Activated naive CD4-positive, alpha-beta T cell treated with Interleukin-2 at 50 U/mL for 16 hours (primary cell): Measurements from ENCODE around the gene ZSWIM4.

Experiments used
- DNase-seq: peaks from one replicate; pipeline ENCODE4 v3.0.0-alpha.2; 2020

The ZSWIM4 gene

GRCh38 chr19:13813147-13813546, 17.9 kb downstream of the ZSWIM4 start:
- no peak for DNase-seq

- DNase-seq: no peak
These were observed 19.3 kb downstream of the ZSWIM4 start for GRCh38 chr19:13814550-13814949.

- peak; percentile 9 for DNase-seq
These were observed 21.9 kb downstream of the ZSWIM4 start for GRCh38 chr19:13817018-13817614.

- DNase-seq: peak; percentile 23
These were observed 22.6 kb downstream of the ZSWIM4 start for GRCh38 chr19:13817615-13818371.

- DNase-seq: no peak
These were observed 24.0 kb downstream of the ZSWIM4 start for GRCh38 chr19:13819238-13819637.

- DNase-seq: no peak
These were observed 26.0 kb downstream of the ZSWIM4 start for GRCh38 chr19:13821292-13821691.

- no peak for DNase-seq
These were observed 28.0 kb downstream of the ZSWIM4 start for GRCh38 chr19:13823256-13823655.

GRCh38 chr19:13823901-13824300, 28.7 kb downstream of the ZSWIM4 start:
- DNase-seq: no peak

- DNase-seq: no peak
These were observed 29.5 kb downstream of the ZSWIM4 start for GRCh38 chr19:13824703-13825102.

- peak; percentile 10 for DNase-seq
These were observed 30.5 kb downstream of the ZSWIM4 start for GRCh38 chr19:13825489-13826441.

- DNase-seq: no peak
These were observed 31.5 kb downstream of the ZSWIM4 start for GRCh38 chr19:13826652-13827235.

GRCh38 chr19:13827656-13828055, 32.4 kb downstream of the ZSWIM4 start:
- DNase-seq: no peak

GRCh38 chr19:13830114-13830740, 35.0 kb downstream of the ZSWIM4 start:
- DNase-seq: no peak

GRCh38 chr19:13830741-13831536, 35.7 kb downstream of the ZSWIM4 start:
- no peak for DNase-seq

- DNase-seq: no peak
These were observed 36.6 kb downstream of the ZSWIM4 start for GRCh38 chr19:13831537-13832467.

- DNase-seq: peak; percentile 92
These were observed 38.3 kb downstream of the ZSWIM4 start for GRCh38 chr19:13833330-13834243.

GRCh38 chr19:13834244-13835069, 39.2 kb downstream of the ZSWIM4 start:
- DNase-seq: no peak
